ENCODE measurements around the gene IFRD2. TPM values are rescaled to one million over a fixed set of nuclear protein-coding genes. Genes with fewer than 3 reads are reported as not detected.
A peak's percentile ranks its signal among the peaks of the same experiment; 100 is the strongest.
"Not testable (repeated sequence)": the region's sequence is repeated elsewhere in the genome, so short reads cannot be mapped to it uniquely, and the experiment has no call there.

The IFRD2 gene
- total and polyA plus RNA-seq, 4 donors: 15.0 to 40.3 (median 32.5) TPM

- Histone ChIP-seq H3K4me1 (ENCODE audit: control insufficient read depth, insufficient read depth, low read length) (peaks cover 97% of the 10 kb centered on the region), H3K4me3 (ENCODE audit: low read depth, low read length) (no peak overlapping the region), H3K27me3 (ENCODE audit: control insufficient read depth, insufficient read depth, low read length) (no peaks in the 10 kb centered on the region), H3K36me3 (ENCODE audit: control insufficient read depth, insufficient read depth, low read length) (peaks cover 11% of the 10 kb centered on the region), H3K27ac (ENCODE audit: low read depth, low read length) (peak overlapping the region; percentile 95), H3K9me3 (ENCODE audit: control insufficient read depth, insufficient read depth, low read length) (no peaks in the 10 kb centered on the region)
- no peak for DNase-seq (ENCODE audit: low read depth in 4 of 6, low spot score in 6 of 6)
- 46% methylated on average over 3 of the region's 6 CpGs for WGBS (ENCODE audit: insufficient coverage)
These were observed 28.5 kb downstream of the IFRD2 start for GRCh38 chr3:50263478-50264382.

- Histone ChIP-seq H3K4me3 (ENCODE audit: low read depth, low read length) (no peak overlapping the region), H3K27me3 (ENCODE audit: control insufficient read depth, insufficient read depth, low read length) (no peaks in the 10 kb centered on the region), H3K36me3 (ENCODE audit: control insufficient read depth, insufficient read depth, low read length) (peaks cover 21% of the 10 kb centered on the region), H3K27ac (ENCODE audit: low read depth, low read length) (peak overlapping the region; percentile 95), H3K4me1 (ENCODE audit: control insufficient read depth, insufficient read depth, low read length) (peaks cover 98% of the 10 kb centered on the region), H3K9me3 (ENCODE audit: control insufficient read depth, insufficient read depth, low read length) (no peaks in the 10 kb centered on the region)
- WGBS (ENCODE audit: insufficient coverage): 85% methylated on average over 7 of the region's 7 CpGs
- no peak for DNase-seq (ENCODE audit: low read depth in 4 of 6, low spot score in 6 of 6)
These were observed 29.5 kb downstream of the IFRD2 start for GRCh38 chr3:50262778-50263177.

- H3K27ac ChIP-seq (ENCODE audit: low read depth, low read length): not testable (repeated sequence)
These were observed 30.0 kb downstream of the IFRD2 start for GRCh38 chr3:50262200-50262599.

GRCh38 chr3:50261505-50261904, 30.7 kb downstream of the IFRD2 start:
- no peak for DNase-seq (ENCODE audit: low read depth in 4 of 6, low spot score in 6 of 6)

More at GRCh38 chr3:50262200-50262599, 30.0 kb downstream of the IFRD2 start:
- not testable (repeated sequence) for H3K27me3 ChIP-seq (ENCODE audit: control insufficient read depth, insufficient read depth, low read length); H3K9me3 ChIP-seq (ENCODE audit: control insufficient read depth, insufficient read depth, low read length); H3K4me3 ChIP-seq (ENCODE audit: low read depth, low read length); DNase-seq (ENCODE audit: low read depth in 4 of 6, low spot score in 6 of 6)
- Histone ChIP-seq H3K4me1 (ENCODE audit: control insufficient read depth, insufficient read depth, low read length) (peaks cover 98% of the 10 kb centered on the region), H3K36me3 (ENCODE audit: control insufficient read depth, insufficient read depth, low read length) (peaks cover 27% of the 10 kb centered on the region)
- 100% methylated on average over 2 of the region's 4 CpGs for WGBS (ENCODE audit: insufficient coverage)

GRCh38 chr3:50260942-50261441, 31.2 kb downstream of the IFRD2 start:
- Histone ChIP-seq H3K27me3 (ENCODE audit: control insufficient read depth, insufficient read depth, low read length) (no peaks in the 10 kb centered on the region), H3K36me3 (ENCODE audit: control insufficient read depth, insufficient read depth, low read length) (peaks cover 39% of the 10 kb centered on the region), H3K4me3 (ENCODE audit: low read depth, low read length) (peak overlapping the region; percentile 50), H3K9me3 (ENCODE audit: control insufficient read depth, insufficient read depth, low read length) (no peaks in the 10 kb centered on the region), H3K4me1 (ENCODE audit: control insufficient read depth, insufficient read depth, low read length) (peaks cover 94% of the 10 kb centered on the region), H3K27ac (ENCODE audit: low read depth, low read length) (peak overlapping the region; percentile 99)
- DNase-seq (ENCODE audit: low read depth in 4 of 6, low spot score in 6 of 6): no peak
- 40% methylated on average over 5 of the region's 5 CpGs for WGBS (ENCODE audit: insufficient coverage)

More at GRCh38 chr3:50261505-50261904, 30.7 kb downstream of the IFRD2 start:
- H3K36me3 ChIP-seq (ENCODE audit: control insufficient read depth, insufficient read depth, low read length): peaks cover 34% of the 10 kb centered on the region
- peaks cover 94% of the 10 kb centered on the region for H3K4me1 ChIP-seq (ENCODE audit: control insufficient read depth, insufficient read depth, low read length)
- WGBS (ENCODE audit: insufficient coverage): 43% methylated on average over 1 of the region's 2 CpGs
- H3K9me3 ChIP-seq (ENCODE audit: control insufficient read depth, insufficient read depth, low read length): no peaks in the 10 kb centered on the region
- no peaks in the 10 kb centered on the region for H3K27me3 ChIP-seq (ENCODE audit: control insufficient read depth, insufficient read depth, low read length)
- H3K27ac ChIP-seq (ENCODE audit: low read depth, low read length): peak overlapping the region; percentile 99
- peak overlapping the region; percentile 9 for H3K4me3 ChIP-seq (ENCODE audit: low read depth, low read length)

GRCh38 chr3:50260027-50260941, 31.9 kb downstream of the IFRD2 start:
- Histone ChIP-seq H3K27ac (ENCODE audit: low read depth, low read length) (peak overlapping the region; percentile 99), H3K4me3 (ENCODE audit: low read depth, low read length) (peak overlapping the region; percentile 50), H3K27me3 (ENCODE audit: control insufficient read depth, insufficient read depth, low read length) (no peaks in the 10 kb centered on the region), H3K4me1 (ENCODE audit: control insufficient read depth, insufficient read depth, low read length) (peaks cover 94% of the 10 kb centered on the region), H3K9me3 (ENCODE audit: control insufficient read depth, insufficient read depth, low read length) (no peaks in the 10 kb centered on the region), H3K36me3 (ENCODE audit: control insufficient read depth, insufficient read depth, low read length) (peaks cover 46% of the 10 kb centered on the region)
- DNase-seq (ENCODE audit: low read depth in 4 of 6, low spot score in 6 of 6): peak in 4 of 6 donors; percentile 84 to 98 (median 92)
- under 1% methylated on average over 69 of the region's 70 CpGs for WGBS (ENCODE audit: insufficient coverage)

- Histone ChIP-seq H3K4me3 (ENCODE audit: low read depth, low read length) (no peak overlapping the region), H3K4me1 (ENCODE audit: control insufficient read depth, insufficient read depth, low read length) (peaks cover 94% of the 10 kb centered on the region), H3K9me3 (ENCODE audit: control insufficient read depth, insufficient read depth, low read length) (no peaks in the 10 kb centered on the region), H3K27ac (ENCODE audit: low read depth, low read length) (peak overlapping the region; percentile 92), H3K36me3 (ENCODE audit: control insufficient read depth, insufficient read depth, low read length) (peaks cover 53% of the 10 kb centered on the region), H3K27me3 (ENCODE audit: control insufficient read depth, insufficient read depth, low read length) (no peaks in the 10 kb centered on the region)
- WGBS (ENCODE audit: insufficient coverage): 59% methylated on average over 16 of the region's 18 CpGs
- DNase-seq (ENCODE audit: low read depth in 4 of 6, low spot score in 6 of 6): peak in 1 of 6 donors; percentile 31
These were observed 32.7 kb downstream of the IFRD2 start for GRCh38 chr3:50259432-50260026.

GRCh38 chr3:50258979-50259378, 33.2 kb downstream of the IFRD2 start:
- Histone ChIP-seq H3K4me3 (ENCODE audit: low read depth, low read length) (no peak overlapping the region), H3K4me1 (ENCODE audit: control insufficient read depth, insufficient read depth, low read length) (peaks cover 94% of the 10 kb centered on the region), H3K9me3 (ENCODE audit: control insufficient read depth, insufficient read depth, low read length) (no peaks in the 10 kb centered on the region), H3K27me3 (ENCODE audit: control insufficient read depth, insufficient read depth, low read length) (no peaks in the 10 kb centered on the region), H3K36me3 (ENCODE audit: control insufficient read depth, insufficient read depth, low read length) (peaks cover 59% of the 10 kb centered on the region), H3K27ac (ENCODE audit: low read depth, low read length) (peak overlapping the region; percentile 92)
- 70% methylated on average over 12 of the region's 16 CpGs for WGBS (ENCODE audit: insufficient coverage)
- no peak for DNase-seq (ENCODE audit: low read depth in 4 of 6, low spot score in 6 of 6)
